ENCODE measurements around the gene PADI6. TPM values are rescaled to one million over a fixed set of nuclear protein-coding genes. Genes with fewer than 3 reads are reported as not detected.

The PADI6 gene
- total and polyA plus RNA-seq, 9 of the 15 experiments (the other 6 are each of a cell fraction or from before 2014, with no cell fraction given) = not detected

DNA sequence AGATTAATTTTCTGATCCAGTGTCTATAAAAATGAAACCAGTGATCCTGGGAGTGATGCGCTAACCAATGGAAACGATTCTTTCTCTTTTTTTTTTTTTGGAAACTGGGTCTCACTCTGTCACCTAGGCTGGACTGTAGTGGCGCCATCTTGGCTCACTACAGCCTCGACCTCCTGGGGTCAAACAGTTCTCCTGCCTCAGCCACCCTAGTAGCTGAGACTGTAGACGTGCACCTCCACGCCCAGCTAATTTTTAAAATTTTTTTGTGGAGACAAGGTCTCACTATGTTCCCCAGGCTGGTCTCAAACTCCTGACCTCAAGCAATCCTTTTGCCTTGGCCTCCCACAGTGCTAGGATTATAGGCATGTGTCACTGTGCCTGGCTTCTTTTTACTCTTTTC, 70.8 kb downstream of the PADI6 start:
- Histone ChIP-seq H3K4me1 (replicated peaks in 1 of 2; ENCODE audit: control insufficient read depth in 2 of 2, insufficient read depth in 2 of 2, low read length in 2 of 2) (peaks cover 12 to 14% of the 10 kb centered on the region in 2 experiments; a peak in 4 of 5 replicates), H3K27ac (ENCODE audit: extremely low read depth, low read depth, low read length) (no peak overlapping the region), H2AFZ (ENCODE audit: low read depth, low read length) (no peak overlapping the region), H4K20me1 (replicated peaks; ENCODE audit: control insufficient read depth, insufficient read depth, low read length) (no peaks in the 10 kb centered on the region), H3K79me2 (ENCODE audit: control insufficient read depth, insufficient read depth, low read length) (peaks cover 26% of the 10 kb centered on the region), H3K4me2 (ENCODE audit: insufficient read depth, low read length) (no peak overlapping the region), H3K4me3 (no peak overlapping the region), H3K9ac (ENCODE audit: insufficient read depth in 1 of 2, low read depth in 2 of 2, low read length in 2 of 2) (no peak overlapping the region), H3K9me3 (replicated peaks; ENCODE audit: control insufficient read depth, insufficient read depth, low read depth, low read length) (no peaks in the 10 kb centered on the region), H3K36me3 (ENCODE audit: control insufficient read depth, insufficient read depth, low read length) (no peaks in the 10 kb centered on the region), H3K27me3 (ENCODE audit: control insufficient read depth in 2 of 2, insufficient read depth in 2 of 2, low read length in 2 of 2) (no peaks in the 10 kb centered on the region; a peak in 1 of 5 replicates), H3K9me1 (ENCODE audit: control insufficient read depth, insufficient read depth, low read length) (no peaks in the 10 kb centered on the region)
- in situ Hi-C loops (cut with MboI) (no loop called here), intact Hi-C loops (cut with micrococcal nuclease) (no loop called here)
- DNase-seq (ENCODE audit: extremely low read depth in 1 of 4, low spot score in 3 of 4) (no peak), ATAC-seq (no peak), FAIRE-seq (no peak)
- ChIA-PET CTCF (ENCODE audit: low intra/inter-chr PET ratio) (no interaction called here), POLR2A (interaction anchor here (0.7 to 2.7 kb wide), 5 partner anchors 9 to 33 kb away, joined by 3 to 14 read pairs (median 3); no protein-coding TSS in a partner anchor)
- 55% methylated on average over 6 of the region's 6 CpGs for WGBS (ENCODE audit: insufficient coverage, low coverage, missing lambda C conversion rate)
- BruUV-seq (replicated peaks) = no TSS peak
- TF ChIP-seq, protein P1, sequence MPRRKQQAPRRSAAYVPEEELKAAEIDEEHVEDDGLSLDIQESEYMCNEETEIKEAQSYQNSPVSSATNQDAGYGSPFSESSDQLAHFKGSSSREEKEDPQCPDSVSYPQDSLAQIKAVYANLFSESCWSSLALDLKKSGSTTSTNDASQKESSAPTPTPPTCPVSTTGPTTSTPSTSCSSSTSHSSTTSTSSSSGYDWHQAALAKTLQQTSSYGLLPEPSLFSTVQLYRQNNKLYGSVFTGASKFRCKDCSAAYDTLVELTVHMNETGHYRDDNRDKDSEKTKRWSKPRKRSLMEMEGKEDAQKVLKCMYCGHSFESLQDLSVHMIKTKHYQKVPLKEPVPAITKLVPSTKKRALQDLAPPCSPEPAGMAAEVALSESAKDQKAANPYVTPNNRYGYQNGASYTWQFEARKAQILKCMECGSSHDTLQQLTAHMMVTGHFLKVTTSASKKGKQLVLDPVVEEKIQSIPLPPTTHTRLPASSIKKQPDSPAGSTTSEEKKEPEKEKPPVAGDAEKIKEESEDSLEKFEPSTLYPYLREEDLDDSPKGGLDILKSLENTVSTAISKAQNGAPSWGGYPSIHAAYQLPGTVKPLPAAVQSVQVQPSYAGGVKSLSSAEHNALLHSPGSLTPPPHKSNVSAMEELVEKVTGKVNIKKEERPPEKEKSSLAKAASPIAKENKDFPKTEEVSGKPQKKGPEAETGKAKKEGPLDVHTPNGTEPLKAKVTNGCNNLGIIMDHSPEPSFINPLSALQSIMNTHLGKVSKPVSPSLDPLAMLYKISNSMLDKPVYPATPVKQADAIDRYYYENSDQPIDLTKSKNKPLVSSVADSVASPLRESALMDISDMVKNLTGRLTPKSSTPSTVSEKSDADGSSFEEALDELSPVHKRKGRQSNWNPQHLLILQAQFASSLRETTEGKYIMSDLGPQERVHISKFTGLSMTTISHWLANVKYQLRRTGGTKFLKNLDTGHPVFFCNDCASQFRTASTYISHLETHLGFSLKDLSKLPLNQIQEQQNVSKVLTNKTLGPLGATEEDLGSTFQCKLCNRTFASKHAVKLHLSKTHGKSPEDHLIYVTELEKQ (CRISPR knock-in tag; IDR thresholded peaks at IDR 0.05) = peak; percentile 12; the same call in 1 of the 2 replicates
- TF ChIP-seq ZNF121 (CRISPR knock-in tag; conservative IDR thresholded peaks at IDR 0.05) = no peak
- TF ChIP-seq SMARCE1 (IDR thresholded peaks at IDR 0.05) = no peak
- no peak for TF ChIP-seq NR3C1 (CRISPR knock-in tag; IDR thresholded peaks at IDR 0.05)
- no peak for TF ChIP-seq NR2C1 (IDR thresholded peaks at IDR 0.05)
- peak; percentile 60 for TF ChIP-seq NR2C1 (tag; IDR thresholded peaks at IDR 0.05)
- TF ChIP-seq CBFB (CRISPR knock-in tag; IDR thresholded peaks at IDR 0.05) = no peak
- no peak for TF ChIP-seq ZNF77 (CRISPR knock-in tag; IDR thresholded peaks at IDR 0.05)
- 0 out of 2 replicates have a peak, but pooled peaks have one; percentile 44 for TF ChIP-seq ZNF584 (CRISPR knock-in tag; IDR thresholded peaks at IDR 0.05; ENCODE audit: low read depth)
- no peak for TF ChIP-seq HMG20A (CRISPR knock-in tag; conservative IDR thresholded peaks at IDR 0.05)
- TF ChIP-seq BRCA1 (IDR thresholded peaks at IDR 0.05) = no peak
- no peak for TF ChIP-seq BRCA1 (CRISPR knock-in tag; IDR thresholded peaks at IDR 0.05)
- peak; percentile 60; the same call in 1 of the 2 replicates for TF ChIP-seq DDX20 (tag; IDR thresholded peaks at IDR 0.05; ENCODE audit: low read depth)
- 0 out of 2 replicates have a peak, but pooled peaks have one; percentile 36 for TF ChIP-seq RHOXF2B (CRISPR knock-in tag; conservative IDR thresholded peaks at IDR 0.05)
- TF ChIP-seq, protein P2, sequence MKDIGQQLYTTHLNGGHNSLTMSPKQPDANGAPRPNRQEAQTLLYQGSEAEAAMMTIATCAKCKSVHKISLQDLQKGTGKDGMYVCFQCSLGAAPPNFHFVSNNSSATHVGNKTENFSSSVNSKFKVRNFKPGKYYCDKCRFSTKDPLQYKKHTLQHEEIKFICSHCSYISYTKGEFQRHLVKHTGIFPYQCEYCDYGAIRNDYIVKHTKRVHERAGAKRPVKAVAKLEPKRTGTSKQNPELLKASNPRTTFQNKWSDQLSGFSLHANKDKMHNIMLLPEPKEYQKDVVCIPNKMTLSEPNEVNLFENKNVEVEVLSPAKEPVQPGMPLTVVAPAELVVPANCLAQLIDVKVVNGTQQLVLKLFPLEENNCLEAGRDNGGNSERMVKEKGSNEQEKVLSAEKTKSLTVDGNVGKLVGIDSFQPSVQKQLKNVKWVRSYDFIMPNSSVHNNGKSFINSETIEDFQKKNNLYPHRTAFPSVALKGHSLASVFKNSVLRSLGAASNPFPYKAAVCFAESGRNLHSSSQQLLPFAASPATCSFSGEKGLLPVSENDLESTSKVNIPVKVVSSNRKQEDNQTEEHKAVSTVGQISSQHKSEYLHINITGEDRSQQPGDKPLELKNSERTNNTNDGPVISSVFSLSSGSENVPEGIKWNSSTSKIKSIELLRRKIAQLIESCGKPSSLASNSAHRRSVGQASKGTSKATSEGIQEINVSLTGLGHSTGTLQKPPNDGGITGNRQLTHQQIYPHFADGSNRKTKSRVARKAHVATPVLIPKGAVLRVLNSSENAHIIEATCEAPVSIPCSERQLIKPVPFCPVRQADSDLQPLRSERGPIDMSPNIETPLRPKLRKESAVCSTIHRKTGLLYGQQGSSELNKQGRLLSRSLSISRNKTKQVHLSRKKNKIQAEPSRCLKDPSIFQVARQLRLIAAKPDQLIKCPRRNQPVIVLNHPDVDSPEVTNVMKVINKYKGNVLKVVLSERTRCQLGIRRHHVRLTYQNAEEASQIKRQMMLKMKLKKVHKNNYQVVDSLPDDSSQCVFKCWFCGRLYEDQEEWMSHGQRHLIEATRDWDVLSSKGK (CRISPR knock-in tag; IDR thresholded peaks at IDR 0.05) = no peak
- TF ChIP-seq ZNF3 (CRISPR knock-in tag; IDR thresholded peaks at IDR 0.05) = no peak
- TF ChIP-seq MAZ (CRISPR knock-in tag; conservative IDR thresholded peaks at IDR 0.05 in 1 of 2, IDR thresholded peaks at IDR 0.05 in 1 of 2) = no peak
